Liver (tissue), 9 donors: ENCODE data around the gene IL11RA. TPM values are rescaled to one million over a fixed set of nuclear protein-coding genes. Genes with fewer than 3 reads are reported as not detected.
A peak's percentile ranks its signal among the peaks of the same experiment; 100 is the strongest.

Experiments
- DNase-seq: peaks from one replicate; pipeline ENCODE4 v3.0.0-alpha.2; 2017; ENCODE audit warnings: low spot score
- H3K27ac ChIP-seq, 2 donors: one replicate each; pipeline ENCODE4 v1.7.0; 2013; ENCODE audit warnings: inconsistent platforms in 2 of 2, low read length in 2 of 2, control low read depth in 1 of 2, low read depth in 1 of 2, mild to moderate bottlenecking in 1 of 2
- H3K27me3 ChIP-seq, 4 donors: one replicate each; pipeline versions ENCODE4 v1.6.1 to v1.7.0; 2013; ENCODE audit warnings: low read length in 3 of 4, inconsistent platforms in 1 of 4, mild to moderate bottlenecking in 1 of 4, moderate library complexity in 1 of 4; ENCODE audit not compliant: control insufficient read depth in 4 of 4, insufficient read depth in 4 of 4
- H3K36me3 ChIP-seq, 4 donors: one replicate each; pipeline versions ENCODE4 v1.6.1 to v1.7.0; 2013; ENCODE audit warnings: low read length in 3 of 4, mild to moderate bottlenecking in 3 of 4, low read depth in 1 of 4, moderate library complexity in 1 of 4; ENCODE audit not compliant: control insufficient read depth in 4 of 4, insufficient read depth in 3 of 4
- H3K4me1 ChIP-seq, 4 donors: one replicate each; pipeline versions ENCODE4 v1.6.1 to v1.7.0; 2013; ENCODE audit warnings: low read length in 3 of 4, mild to moderate bottlenecking in 3 of 4, moderate library complexity in 1 of 4; ENCODE audit not compliant: control insufficient read depth in 4 of 4, insufficient read depth in 4 of 4
- H3K4me3 ChIP-seq, 3 donors: one replicate each; pipeline versions ENCODE4 v1.6.1 to v1.7.0; 2013; ENCODE audit warnings: low read length in 3 of 3, control low read depth in 1 of 3, low read depth in 1 of 3, mild to moderate bottlenecking in 1 of 3
- H3K9ac ChIP-seq, 2 donors: one replicate each; pipeline ENCODE4 v1.7.0; 2013; ENCODE audit warnings: low read length in 2 of 2, mild to moderate bottlenecking in 2 of 2, moderate library complexity in 2 of 2, control low read depth in 1 of 2, low read depth in 1 of 2
- H3K9me3 ChIP-seq, 4 donors: one replicate each; pipeline versions ENCODE4 v1.6.1 to v1.7.0; 2013; ENCODE audit warnings: low read length in 3 of 4; ENCODE audit not compliant: control insufficient read depth in 4 of 4
- EGR1 ChIP-seq, 2 donors: IDR thresholded peaks; 2 replicates each; pipeline ENCODE4 v1.6.1; 2016 to 2018; ENCODE audit warnings: antibody characterized with exemption in 2 of 2, low read depth in 2 of 2
- FOXA1 ChIP-seq: IDR thresholded peaks from 2 replicates; pipeline ENCODE4 v1.6.1; 2016; ENCODE audit warnings: antibody characterized with exemption
- FOXA2 ChIP-seq: IDR thresholded peaks from 2 replicates; pipeline ENCODE4 v1.6.1; 2016; ENCODE audit warnings: antibody characterized with exemption
- GABPA ChIP-seq, 2 donors: IDR thresholded peaks in 1 of 2; conservative IDR thresholded peaks in 1 of 2; 2 replicates each; pipeline ENCODE4 v1.6.1; 2016; ENCODE audit warnings: antibody characterized with exemption in 2 of 2, mild to moderate bottlenecking in 1 of 2, moderate library complexity in 1 of 2
- HNF4A ChIP-seq, 2 donors: conservative IDR thresholded peaks; 2 replicates each; pipeline ENCODE4 v1.6.1; 2016; ENCODE audit warnings: antibody characterized with exemption in 2 of 2, mild to moderate bottlenecking in 2 of 2
- HNF4G ChIP-seq: IDR thresholded peaks from 2 replicates; pipeline ENCODE4 v1.6.1; 2016; ENCODE audit warnings: antibody characterized with exemption
- JUND ChIP-seq, 2 donors: IDR thresholded peaks; 2 replicates each; pipeline ENCODE4 v1.6.1; 2016; ENCODE audit warnings: antibody characterized with exemption in 2 of 2
- NR2F2 ChIP-seq: IDR thresholded peaks from 2 replicates; pipeline ENCODE4 v1.6.1; 2016; ENCODE audit warnings: antibody characterized with exemption
- RAD21 ChIP-seq, 2 donors: IDR thresholded peaks; 2 replicates each; pipeline ENCODE4 v1.6.1; 2016; ENCODE audit warnings: antibody characterized with exemption in 2 of 2, mild to moderate bottlenecking in 2 of 2
- REST ChIP-seq: IDR thresholded peaks from 2 replicates; pipeline ENCODE4 v1.6.1; 2016; ENCODE audit warnings: antibody characterized with exemption, mild to moderate bottlenecking
- RXRA ChIP-seq, 2 donors: IDR thresholded peaks; 2 replicates each; pipeline ENCODE4 v1.6.1; 2017 to 2018; ENCODE audit warnings: antibody characterized with exemption in 2 of 2, mild to moderate bottlenecking in 1 of 2
- SP1 ChIP-seq: IDR thresholded peaks from 2 replicates; pipeline ENCODE4 v1.6.1; 2018; ENCODE audit warnings: antibody characterized with exemption, mild to moderate bottlenecking
- TAF1 ChIP-seq: conservative IDR thresholded peaks from 2 replicates; pipeline ENCODE4 v1.6.1; 2016; ENCODE audit warnings: antibody characterized with exemption, mild to moderate bottlenecking
- YY1 ChIP-seq: IDR thresholded peaks from 2 replicates; pipeline ENCODE4 v1.6.1; 2016; ENCODE audit warnings: antibody characterized with exemption, mild to moderate bottlenecking
- WGBS: extraction: QIAGEN DNeasy Blood & Tissue Kit; methylation state at CpG from one replicate; pipeline ENCODE4 v1.1.7; 2013; 5-methylcytosine and 5-hydroxymethylcytosine counted together
- polyA plus RNA-seq, 2 donors: library from polyadenylated mRNA; stranded (reverse) in 1 of 2; unstranded in 1 of 2; fragments of 200-250 nt in 1 of 2; fragments of >200 nt in 1 of 2; fragmentation: Nextera tagmentation in 1 of 2; extraction: Ambion mirVana in 1 of 2; gene quantifications; one replicate each; pipeline versions ENCODE4 v1.2.1 to v1.2.3, GENCODE V29; 2013 to 2015
- total RNA-seq, 2 donors: library from RNA; depleted of rRNA; stranded (reverse); fragments of >200 nt; gene quantifications; one replicate each; pipeline ENCODE4 v1.2.3, GENCODE V29; 2014
- TF ChIP-seq, protein P1 (sequence below): IDR thresholded peaks from 2 replicates; pipeline ENCODE4 v1.6.1; 2016; ENCODE audit warnings: antibody characterized with exemption
- TF ChIP-seq, protein P2 (sequence below): IDR thresholded peaks from 2 replicates; pipeline ENCODE4 v1.6.1; 2016; ENCODE audit warnings: antibody characterized with exemption
- TF ChIP-seq, protein P3 (sequence below): IDR thresholded peaks from 2 replicates; pipeline ENCODE4 v1.6.1; 2016; ENCODE audit warnings: antibody characterized with exemption
- donor health status: healthy.
- donor health status: healthy.
- donor health status: healthy.
- donor health status: healthy.
- donor health status: healthy.

The IL11RA gene
- total and polyA plus RNA-seq, 4 donors, result 10.0 to 35.3 (median 14.7) TPM

DNA sequence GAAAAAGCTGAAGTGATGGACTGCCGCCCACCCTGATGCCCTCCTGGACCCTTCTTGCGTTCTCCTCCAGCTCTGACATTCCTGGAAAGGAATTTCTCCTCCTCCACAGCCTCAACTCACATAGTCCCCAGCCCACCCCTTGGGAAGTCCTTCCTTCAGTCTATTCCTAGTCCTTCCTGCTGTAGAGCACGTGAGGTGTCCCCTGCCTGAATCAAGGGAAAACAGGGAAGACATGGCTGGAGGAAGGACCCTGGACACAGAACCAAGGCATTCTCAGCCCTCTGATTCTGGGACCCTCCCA lies 26.8 kb upstream of the IL11RA start (continued):
- TF ChIP-seq REST (no peak), FOXA1 (no peak), EGR1 (IDR thresholded peaks at IDR 0.05; ENCODE audit: low read depth in 2 of 2) (no peak)

- Histone ChIP-seq H3K9ac (no peak overlapping the region), H3K36me3 (no peaks in the 10 kb centered on the region), H3K27ac (no peak overlapping the region), H3K9me3 (no peaks in the 10 kb centered on the region), H3K27me3 (no peaks in the 10 kb centered on the region), H3K4me3 (peak overlapping the region in 2 of 3 donors; percentile 52 to 54), H3K4me1 (peaks cover 6 to 52% (median 45%) of the 10 kb centered on the region in 4 donors)
- TF ChIP-seq FOXA1 (no peak), HNF4A (conservative IDR thresholded peaks at IDR 0.05) (no peak), YY1 (no peak), JUND (IDR thresholded peaks at IDR 0.05) (no peak), NR2F2 (no peak), HNF4G (no peak), TAF1 (no peak), REST (no peak), FOXA2 (no peak), SP1 (no peak), RXRA (IDR thresholded peaks at IDR 0.05) (no peak), RAD21 (IDR thresholded peaks at IDR 0.05) (no peak), EGR1 (IDR thresholded peaks at IDR 0.05; ENCODE audit: low read depth in 2 of 2) (no peak), GABPA (IDR thresholded peaks at IDR 0.05 in 1 of 2, conservative IDR thresholded peaks at IDR 0.05 in 1 of 2) (no peak)
- TF ChIP-seq, protein P1, sequence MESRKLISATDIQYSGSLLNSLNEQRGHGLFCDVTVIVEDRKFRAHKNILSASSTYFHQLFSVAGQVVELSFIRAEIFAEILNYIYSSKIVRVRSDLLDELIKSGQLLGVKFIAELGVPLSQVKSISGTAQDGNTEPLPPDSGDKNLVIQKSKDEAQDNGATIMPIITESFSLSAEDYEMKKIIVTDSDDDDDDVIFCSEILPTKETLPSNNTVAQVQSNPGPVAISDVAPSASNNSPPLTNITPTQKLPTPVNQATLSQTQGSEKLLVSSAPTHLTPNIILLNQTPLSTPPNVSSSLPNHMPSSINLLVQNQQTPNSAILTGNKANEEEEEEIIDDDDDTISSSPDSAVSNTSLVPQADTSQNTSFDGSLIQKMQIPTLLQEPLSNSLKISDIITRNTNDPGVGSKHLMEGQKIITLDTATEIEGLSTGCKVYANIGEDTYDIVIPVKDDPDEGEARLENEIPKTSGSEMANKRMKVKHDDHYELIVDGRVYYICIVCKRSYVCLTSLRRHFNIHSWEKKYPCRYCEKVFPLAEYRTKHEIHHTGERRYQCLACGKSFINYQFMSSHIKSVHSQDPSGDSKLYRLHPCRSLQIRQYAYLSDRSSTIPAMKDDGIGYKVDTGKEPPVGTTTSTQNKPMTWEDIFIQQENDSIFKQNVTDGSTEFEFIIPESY, result no peak
- TF ChIP-seq, protein P2, sequence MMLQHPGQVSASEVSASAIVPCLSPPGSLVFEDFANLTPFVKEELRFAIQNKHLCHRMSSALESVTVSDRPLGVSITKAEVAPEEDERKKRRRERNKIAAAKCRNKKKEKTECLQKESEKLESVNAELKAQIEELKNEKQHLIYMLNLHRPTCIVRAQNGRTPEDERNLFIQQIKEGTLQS, result no peak
- TF ChIP-seq, protein P3, sequence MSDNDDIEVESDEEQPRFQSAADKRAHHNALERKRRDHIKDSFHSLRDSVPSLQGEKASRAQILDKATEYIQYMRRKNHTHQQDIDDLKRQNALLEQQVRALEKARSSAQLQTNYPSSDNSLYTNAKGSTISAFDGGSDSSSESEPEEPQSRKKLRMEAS, result no peak
- WGBS, result 62% methylated on average over 20 of the region's 20 CpGs
- no peak for DNase-seq
These were observed 24.0 kb upstream of the IL11RA start for GRCh38 chr9:34627716-34628655.
